Kidney capillary endothelial cell (primary cell): Measurements from ENCODE around the gene THEM4.
"Not testable (repeated sequence)": the region's sequence is repeated elsewhere in the genome, so short reads cannot be mapped to it uniquely, and the experiment has no call there.

Source experiments
- DNase-seq: peaks from one replicate; pipeline ENCODE4 v3.0.0-alpha.2; 2018; ENCODE audit warnings: low spot score

THEM4 gene

DNA sequence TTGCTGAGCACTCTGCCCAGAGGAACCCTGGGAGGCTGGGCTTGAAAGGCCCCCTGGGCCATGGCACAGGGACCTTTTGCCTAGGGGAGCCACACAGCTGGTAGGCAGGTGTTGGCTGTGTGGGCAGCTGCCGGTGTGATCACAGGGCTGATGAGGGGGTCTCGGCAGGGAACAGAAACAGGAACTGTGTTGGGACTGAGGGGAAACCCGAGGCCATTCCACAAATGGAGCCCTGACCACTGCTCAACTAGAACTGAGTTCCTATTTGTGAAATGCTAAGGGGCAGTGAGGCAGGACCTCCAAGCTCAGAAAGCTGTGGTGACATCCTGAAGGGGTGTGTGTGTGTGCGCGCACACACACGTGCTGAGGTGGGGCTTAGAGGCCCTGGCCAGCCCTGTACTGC lies 49.4 kb downstream of the THEM4 start:
- no peak for DNase-seq

DNA sequence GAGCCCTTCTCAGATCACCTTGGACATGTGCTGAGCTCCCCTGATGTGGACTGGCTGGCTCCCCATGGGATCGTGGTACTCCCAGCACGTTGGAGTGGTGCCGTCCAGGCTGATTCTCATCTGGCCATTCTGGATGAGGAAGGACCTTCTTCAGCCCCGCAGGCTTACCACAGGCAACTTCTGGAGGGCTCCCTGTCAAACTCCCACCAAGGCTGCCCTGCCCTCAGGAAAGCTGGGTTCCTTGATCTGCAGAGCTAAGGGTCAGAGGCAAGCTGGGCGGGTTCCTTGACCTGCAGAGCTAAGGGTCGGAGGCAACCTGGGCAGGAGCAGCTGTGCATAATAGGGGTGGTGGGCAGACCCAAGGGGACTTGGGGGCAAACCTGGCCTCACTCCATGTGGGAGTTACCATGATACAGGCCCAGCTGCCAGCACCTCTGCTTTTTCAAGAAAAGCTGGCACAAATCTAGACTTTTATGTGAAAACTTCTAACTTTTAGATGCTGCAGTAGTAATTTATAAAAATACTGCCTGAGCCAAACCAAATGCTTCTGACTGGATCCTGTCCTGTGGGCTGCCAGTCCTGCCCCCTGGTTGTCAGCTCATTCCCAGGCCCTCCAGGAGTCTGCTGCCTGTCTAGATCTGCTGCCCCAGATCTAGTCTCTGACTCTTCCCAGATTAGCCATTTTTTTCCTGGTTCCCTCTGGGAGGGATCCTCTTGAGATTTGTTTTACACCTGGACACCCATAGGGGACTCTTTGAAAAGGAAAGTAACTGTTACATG lies 50.2 kb downstream of the THEM4 start:
- DNase-seq = no peak

DNA sequence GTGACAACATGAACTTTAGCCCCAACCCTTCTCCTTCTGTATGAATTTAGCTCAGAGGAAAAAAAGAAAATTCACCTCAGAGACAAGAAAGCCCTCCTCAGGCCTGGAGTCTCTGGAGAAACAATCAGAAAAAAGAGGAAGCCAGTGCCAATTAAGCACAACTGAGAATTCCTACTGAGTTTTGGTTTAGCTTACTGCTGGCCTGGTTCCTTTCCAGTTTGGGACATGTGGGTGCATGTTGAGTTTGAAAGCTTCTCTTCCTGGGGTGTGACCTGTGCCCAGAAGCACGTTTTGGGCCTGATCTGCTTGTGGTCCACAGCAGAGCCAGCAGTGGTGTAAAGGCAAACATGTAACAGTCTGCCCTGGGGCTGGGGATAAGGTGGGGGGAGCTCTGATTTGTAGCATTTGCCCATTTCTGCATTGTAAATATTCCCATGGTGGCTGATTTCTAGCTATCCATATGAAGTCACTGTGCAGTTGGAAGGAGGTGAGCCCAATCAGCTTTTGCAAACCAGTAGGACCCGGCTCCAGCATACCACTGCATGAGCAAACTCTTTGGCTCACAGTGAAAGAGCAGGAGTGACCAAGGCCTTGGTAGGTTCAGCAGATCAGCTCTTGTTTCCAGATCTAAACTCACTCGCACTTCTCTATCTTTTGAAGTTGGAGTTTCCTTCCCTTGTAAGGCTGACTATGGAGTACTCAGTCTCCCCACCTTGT lies 51.1 kb downstream of the THEM4 start:
- no peak for DNase-seq

DNA sequence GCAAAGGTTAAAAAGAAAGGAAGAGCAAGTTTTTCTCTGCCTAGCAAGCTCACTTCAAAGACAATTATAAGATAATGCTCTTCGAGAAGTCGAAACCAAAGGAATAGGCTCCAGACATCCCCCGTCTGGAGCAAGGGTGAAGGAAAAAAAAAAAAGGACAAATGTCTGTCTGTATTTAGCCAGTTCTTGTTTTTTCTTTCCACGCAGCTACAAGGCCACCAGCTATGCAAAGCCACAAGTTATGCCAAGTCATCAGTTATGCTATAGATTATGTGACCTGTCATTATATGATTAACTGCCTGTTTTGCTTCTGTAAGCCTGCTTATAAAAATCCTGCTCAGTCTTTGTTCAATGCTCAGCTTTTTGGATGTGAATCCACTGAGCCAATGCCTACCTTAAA lies 53.4 kb downstream of the THEM4 start:
- no peak for DNase-seq

GRCh38 chr1:151855516-151855915 lies 53.8 kb downstream of the THEM4 start:
- not testable (repeated sequence) for DNase-seq

- no peak for DNase-seq
Observed at GRCh38 chr1:151854658-151855057, 54.7 kb downstream of the THEM4 start.

DNA sequence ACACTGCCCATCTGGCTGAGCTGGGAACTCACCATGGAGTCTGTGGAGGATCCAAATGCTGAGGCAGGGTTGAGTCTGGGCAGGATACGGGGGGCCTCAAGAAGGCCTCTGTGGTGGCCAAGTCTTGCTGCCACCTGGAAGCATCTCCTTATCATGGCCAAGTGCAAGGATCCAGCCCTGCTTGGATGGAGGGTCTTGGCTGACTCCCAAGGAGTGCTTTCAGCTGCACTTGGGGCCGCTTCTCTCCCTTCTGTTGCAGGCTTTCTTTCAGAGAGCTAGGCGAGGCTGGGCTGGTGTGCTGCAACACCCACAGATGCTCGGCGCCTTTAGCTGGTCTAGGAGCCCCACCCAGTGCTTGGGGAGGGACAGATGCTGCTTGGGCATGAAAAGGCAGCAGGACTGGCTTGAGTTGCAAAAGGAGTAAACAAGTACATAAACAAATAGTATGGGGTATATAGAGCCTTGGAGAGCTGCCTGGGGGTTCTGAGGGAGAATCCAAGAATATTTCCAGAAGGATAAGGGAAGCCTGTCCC lies 55.8 kb downstream of the THEM4 start, which contains the start of gene THEM5:
Gene THEM5, minus strand, starts transcription at position 302 of the 533 bp plus-strand sequence. Its CDS starts 147 bp downstream, at position 155.
- no peak for DNase-seq

DNA sequence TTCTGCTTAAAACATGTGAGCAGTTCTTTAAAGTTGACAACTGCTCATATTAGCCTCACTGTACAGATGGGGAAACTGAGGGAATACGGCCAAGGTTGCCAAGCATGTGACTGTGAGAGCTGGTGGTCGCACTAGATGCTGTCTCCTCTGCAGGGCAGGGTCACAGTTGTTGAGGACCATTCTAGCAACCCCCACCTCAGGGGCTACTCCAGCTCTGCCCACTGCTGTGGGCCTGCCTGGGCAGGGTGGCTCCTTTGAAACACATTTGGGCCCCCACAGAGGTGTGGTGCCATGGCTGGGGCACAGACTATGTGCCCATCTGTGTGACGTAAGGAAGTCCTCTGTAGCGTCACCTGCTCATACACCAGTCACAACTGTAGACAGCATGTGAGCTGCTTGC lies 56.6 kb downstream of the THEM4 start:
- no peak for DNase-seq

DNA sequence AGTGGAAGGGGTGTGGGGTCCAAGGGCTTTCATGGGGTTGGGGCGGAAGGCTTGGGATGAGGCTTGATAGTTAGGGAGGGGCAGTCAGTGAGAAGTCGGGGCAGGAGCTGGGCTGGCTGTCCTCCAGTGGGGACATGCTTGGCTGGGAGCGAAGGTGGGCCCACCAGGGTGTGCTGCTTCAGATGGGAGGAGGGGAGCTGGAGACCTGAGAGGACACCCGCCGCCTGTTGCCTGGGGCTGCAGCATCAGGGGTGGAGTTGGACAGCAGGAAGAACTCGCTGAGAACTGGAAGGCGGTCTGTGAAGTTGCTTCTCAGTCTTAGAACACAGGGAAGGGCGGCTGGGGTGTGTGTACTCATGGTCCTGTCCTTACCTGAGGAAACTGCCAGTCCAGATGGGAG lies 57.4 kb downstream of the THEM4 start:
- DNase-seq = no peak

DNA sequence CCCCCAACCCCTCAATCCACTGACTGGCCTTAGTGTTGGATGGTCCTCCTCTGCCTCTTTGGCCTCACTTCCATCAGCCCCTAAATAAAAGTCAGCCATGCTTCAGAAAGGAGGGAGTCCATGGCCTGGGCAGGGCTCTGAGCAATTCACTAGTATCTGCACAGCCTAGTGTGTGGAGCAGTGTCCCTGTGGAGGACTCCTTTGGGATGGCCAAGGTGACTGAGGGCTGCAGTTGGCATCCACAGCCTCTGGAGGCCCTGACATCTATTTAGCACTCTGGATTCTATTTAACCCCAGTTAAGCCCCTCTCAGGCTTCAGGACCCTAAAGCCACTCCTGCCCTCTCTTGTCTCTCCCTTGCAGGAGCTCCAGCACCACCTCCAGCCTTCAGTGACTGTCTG lies 59.4 kb downstream of the THEM4 start:
- no peak for DNase-seq

- DNase-seq = no peak
Observed at GRCh38 chr1:151849126-151849525, 60.2 kb downstream of the THEM4 start.

DNA sequence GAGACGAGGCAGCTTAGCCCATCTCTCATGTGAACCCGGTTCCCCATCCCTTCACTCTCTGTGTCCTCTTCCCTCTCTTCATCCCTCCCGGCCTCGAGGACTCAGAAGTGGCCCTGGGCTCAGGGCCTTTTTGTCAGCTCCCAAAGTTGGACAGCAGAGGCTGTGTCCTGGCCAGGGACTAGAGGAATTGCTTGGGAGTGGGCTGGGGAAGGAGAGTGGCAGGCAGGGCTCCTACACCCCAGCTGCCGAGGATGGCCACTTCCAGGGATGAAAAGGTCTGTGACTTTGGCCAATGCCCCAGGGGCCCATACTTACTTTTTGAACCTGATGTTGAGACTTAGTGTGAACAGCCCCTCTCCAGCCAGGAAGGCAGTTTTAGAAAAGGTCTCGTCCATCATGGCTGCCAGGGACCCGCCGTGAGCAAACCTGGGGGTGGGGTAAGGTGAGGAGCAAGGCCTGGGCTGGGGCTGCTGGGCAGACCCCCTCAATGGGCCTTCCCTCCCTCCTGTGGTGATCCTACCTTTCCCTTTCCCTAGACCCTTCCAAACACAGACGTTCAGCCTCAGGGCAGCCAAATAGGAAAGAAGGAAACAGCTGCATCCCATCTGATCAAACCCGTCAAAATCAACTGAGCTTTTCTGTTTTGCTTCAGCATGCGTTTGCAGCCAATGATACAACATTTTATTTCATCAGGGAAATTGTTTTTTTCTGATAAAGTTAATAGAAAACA lies 61.3 kb downstream of the THEM4 start:
- DNase-seq = no peak

DNA sequence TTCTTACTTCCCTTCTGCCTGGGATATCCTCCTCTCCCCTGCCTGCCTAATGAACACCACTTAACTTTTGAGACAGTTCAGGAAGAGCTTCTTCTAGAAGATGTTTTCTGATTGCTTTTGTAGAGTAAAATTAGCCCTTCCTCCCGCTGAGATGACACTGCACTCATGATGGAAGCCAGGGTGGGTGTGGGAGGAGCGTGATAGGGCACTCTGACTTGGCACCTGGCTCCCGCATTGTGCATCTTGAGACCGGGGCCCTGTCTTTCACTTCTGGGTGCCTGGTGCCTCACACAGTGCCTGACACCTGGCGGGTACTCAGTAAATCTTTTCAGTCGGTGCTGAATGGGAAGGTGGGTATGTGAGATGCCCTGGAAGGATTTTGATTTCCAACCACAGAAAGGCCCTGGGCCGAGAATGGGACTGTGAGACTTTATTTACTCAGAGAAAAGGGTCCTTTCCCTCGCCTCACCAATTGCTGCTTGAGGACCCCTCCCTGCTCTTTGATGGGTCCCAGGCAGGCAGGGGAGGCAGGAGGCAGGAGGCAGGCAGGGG lies 62.5 kb downstream of the THEM4 start:
- no peak for DNase-seq

DNA sequence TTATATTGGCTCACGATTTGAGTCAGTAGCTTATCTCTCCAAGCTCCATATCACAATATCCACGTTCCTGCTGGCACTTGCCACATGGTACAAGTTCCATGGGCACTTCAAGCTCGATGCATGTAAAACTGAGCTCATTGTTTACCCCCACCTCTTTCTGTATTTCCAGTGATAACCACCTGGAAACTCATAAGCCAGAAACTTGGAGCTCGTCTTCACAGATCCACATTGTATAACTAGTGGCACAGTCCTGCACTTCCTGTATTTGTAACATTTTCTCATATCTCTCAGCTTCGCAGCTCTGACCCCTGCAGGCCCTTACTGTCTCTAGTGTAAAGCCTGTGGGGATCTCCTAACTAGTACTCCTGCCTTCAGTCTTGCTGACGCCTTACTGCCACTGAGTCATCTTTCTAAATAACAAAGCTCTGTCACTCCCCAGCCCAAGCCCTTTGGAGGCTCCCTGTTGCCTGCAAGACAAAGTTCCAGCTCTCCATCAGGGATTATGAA lies 63.2 kb downstream of the THEM4 start:
- DNase-seq = peak; percentile 48

DNA sequence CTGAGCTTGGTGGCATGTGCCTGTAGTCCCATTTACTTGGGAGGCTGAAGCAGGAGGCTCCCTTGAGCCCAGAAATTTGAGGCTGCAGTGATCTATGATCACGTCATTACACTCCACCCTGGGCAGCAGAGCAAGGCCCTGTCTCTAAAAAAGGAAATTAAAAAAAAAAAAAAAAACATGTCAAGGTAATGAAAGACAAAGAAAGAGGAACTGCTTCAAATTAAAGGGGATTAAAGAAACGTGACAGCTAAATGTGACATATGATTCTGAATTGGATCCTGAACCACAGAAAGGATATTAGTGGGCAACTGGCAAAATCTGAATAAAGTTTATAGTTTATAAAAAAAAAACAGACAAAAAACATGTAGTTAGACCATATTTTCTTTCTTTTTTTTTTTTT lies 65.9 kb downstream of the THEM4 start:
- DNase-seq = no peak

DNA sequence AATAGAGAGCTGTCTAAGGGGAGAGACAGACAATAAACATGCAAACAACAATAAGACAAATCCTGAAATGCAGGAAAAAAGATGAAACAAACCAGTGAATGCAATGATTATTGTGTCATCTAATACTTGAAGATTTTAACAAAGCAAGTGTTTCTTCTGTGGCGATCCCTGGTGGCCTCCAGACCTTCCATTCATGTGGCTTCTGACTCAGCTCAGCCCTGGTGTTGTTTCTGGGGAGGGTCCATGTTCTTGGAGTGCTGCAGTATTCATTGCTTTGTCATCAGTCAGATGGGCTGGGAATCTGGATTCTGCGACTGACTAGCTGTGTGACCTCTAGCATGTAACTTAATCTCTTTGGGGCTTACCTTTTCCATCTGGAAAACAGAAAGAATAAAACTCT lies 68.2 kb downstream of the THEM4 start:
- DNase-seq = peak; percentile 35

DNA sequence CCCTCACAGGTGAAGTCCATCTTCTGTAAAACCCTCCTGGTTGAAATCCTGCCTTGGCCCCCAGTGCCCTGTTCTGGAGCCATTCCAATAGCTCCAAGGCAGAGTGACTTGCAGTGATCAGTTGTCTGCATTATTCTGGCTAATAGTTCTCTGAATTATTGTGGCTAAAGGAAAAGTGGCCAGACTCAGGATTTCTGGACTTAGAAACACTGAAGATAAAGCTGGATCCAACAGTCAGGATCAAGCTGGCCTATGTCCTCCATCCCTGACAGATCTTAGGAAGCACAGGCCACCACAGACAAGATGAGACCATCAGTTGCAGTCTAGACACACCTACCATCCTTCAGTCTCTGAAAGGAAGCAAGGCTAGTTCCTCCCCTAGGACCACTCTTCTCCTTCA lies 68.9 kb downstream of the THEM4 start:
- DNase-seq = no peak

DNA sequence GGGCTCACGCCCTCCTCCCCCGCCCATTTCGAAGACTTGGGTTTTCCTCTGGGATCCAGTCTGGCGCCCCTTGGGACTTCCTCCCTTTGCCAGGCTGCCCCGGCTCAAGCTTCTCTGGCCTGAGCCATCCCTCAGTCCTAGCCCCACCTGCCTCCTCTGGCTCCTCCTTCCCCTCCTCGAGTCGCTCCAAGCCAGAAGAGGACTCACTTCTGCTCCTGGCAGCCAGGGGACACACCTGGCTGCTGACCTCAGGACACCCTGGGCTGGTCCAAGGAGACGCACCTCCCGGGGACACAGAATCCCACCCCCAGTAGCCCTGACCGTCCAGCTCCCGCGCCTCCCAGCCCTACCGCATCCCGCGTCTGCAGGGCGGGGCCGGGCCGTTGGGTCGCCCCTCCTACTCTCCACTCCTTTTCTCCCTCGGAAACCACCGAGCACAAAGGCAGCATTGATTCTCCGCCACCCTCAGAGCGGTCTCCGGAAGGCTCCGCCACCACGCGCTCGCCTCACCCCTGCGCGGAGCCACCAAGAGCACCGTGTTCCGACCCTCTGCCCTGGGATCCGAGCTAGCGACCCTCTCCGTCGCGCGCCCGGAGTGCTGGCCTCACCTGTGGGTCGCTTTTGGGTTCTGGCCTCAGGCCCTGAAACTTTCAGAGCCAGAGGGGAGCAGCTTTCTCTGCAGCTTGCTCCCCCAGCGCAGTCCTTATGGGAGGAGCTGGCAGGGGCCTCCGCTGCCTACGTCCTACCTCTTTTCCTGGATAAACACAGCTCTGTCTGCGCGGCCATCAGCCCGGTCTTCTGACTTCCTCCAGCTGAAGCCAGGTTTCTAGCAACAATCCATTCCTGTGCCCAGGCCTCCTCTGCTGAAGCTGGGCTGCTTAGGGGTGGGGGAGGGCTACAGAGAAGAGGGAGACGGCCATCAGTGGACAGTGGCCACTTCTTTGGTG lies 69.6 kb downstream of the THEM4 start, which contains the start of gene C2CD4D:
Gene C2CD4D, minus strand, starts transcription at position 364 of the 947 bp plus-strand sequence. CDS start 831 bp downstream, outside the sequence.
- no peak for DNase-seq

GRCh38 chr1:151839082-151839412 lies 70.3 kb downstream of the THEM4 start:
- no peak for DNase-seq

DNA sequence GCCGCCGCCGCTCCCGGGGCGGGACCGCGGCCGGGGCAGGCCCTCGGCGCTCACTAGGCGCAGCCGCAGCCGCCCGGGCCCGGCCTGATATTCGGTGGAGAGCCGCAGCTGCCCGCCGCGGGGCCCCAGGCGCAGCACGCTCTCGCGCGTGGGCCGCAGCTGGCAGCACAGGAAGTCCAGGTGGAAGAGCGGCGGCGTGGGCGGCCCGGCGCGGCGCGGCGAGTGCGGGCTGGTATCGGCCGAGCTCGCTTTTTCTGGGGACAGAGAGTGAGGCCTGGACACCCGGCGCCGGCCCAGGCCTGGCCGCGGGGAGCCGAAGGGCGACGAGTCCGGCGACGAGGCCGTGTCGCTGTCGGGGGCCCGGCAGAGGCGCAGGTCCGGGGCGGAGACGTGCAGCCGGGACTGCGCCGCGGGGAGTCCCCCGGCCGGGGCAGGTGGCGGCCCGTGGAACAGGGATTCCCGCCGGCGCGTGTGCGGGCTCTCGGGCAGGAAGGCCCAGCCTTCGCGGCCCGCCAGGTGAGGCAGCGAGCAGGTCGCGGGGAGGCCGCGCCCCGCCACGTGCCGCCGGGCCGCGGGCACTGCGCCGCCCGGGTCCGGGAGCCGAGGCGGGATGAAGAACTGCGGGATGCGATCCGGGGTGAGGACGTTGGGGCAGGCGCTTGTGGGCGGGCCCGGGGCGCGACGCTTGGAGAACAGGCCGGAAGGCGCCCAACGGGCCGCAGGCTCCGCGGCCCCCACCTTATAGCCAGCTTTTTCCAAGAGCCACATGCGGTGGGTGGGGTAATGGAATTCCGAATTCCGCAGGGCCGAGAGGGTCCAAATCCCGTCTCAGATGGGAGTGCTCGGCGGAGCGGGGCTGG lies 70.9 kb downstream of the THEM4 start:
- no peak for DNase-seq
